Measurements from ENCODE around the gene BBIP1.
A peak's percentile ranks its signal among the peaks of the same experiment; 100 is the strongest.

The BBIP1 gene

DNA sequence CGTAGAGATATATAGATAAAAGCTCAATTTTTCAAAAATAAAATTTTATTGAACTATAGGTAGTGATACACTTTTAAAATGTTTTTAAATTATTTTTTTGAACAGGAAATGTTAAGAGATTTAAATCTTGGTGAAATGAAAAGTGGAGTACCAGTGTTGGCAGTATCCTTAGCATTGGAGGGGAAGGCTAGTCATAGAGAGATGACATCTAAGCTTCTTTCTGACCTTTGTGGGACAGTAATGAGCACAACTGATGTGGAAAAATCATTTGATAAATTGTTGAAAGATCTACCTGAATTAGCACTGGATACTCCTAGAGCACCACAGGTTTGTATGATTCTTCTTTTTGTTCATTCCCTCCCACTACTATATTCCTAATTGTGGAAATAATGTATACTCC lies 31.4 kb downstream of the BBIP1 start:
- Histone ChIP-seq H3K4me1 (ENCODE audit: insufficient read depth, low read length) (no peaks in the 10 kb centered on the region), H3K9me3 (ENCODE audit: low read length) (no peaks in the 10 kb centered on the region), H2AFZ (ENCODE audit: low read depth, low read length) (no peak overlapping the region), H3K4me3 (ENCODE audit: low read length) (no peak overlapping the region), H3K27me3 (ENCODE audit: insufficient read depth, low read length) (no peaks in the 10 kb centered on the region), H3K36me3 (ENCODE audit: insufficient read depth, low read length) (peaks cover 66% of the 10 kb centered on the region)

DNA sequence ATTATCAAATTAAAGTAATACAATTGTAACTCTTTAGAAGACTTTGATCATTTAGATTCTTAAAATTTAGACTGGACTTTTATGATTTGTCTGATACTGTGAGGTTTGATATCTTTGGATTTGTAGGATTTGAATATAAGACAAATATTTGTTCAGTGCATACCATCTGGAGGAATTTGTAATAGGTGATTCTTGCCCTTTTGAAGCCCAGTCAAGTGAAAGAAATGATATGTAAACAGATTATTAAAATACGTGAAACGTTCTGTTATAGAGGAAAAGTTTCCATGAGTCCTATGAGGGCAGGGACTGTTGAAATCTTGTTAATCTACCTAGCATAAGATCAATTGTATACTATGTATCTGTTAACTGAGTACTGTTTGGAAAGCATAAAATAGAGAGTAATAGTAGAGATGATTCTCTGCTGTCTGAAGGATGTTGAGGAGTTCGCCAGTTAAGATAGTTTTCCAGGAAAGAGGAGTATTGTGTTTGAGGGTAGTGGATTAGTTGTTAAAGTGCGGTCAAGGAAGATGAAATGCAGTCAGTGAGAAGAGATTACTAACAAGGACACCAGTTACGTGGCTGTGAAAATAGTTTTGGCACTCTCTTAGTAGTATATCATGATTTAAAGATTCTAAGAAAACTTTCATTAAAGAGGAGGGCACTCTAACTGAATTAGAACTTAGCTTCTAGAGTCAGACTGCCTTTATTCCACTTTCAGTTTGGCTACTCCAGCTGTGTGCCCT lies 32.9 kb downstream of the BBIP1 start:
- Histone ChIP-seq H3K36me3 (ENCODE audit: insufficient read depth, low read length) (peaks cover 72% of the 10 kb centered on the region), H3K27me3 (ENCODE audit: insufficient read depth, low read length) (no peaks in the 10 kb centered on the region), H2AFZ (ENCODE audit: low read depth, low read length) (no peak overlapping the region), H3K4me3 (ENCODE audit: low read length) (no peak overlapping the region), H3K4me1 (ENCODE audit: insufficient read depth, low read length) (no peaks in the 10 kb centered on the region), H3K9me3 (ENCODE audit: low read length) (no peaks in the 10 kb centered on the region)

DNA sequence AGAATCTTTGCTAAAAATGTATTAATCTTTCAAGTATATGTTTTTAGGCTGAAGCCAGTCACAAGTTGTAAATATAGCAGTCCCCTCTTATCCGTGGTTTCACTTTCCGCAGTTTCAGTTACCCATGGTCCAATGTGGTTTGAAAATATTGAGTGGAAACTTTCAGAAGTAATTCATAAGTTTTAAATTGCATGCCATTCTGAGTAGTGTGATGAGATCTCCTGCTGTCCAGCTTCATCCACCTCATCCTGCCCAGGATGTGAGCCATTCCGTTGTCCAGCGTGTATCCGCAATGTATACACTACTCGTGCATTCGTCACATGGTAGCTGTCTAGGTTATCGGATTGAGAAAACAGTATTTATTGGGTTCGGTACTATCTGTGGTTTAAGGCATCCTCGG lies 35.1 kb downstream of the BBIP1 start:
- Histone ChIP-seq H3K9me3 (ENCODE audit: low read length) (no peaks in the 10 kb centered on the region), H3K27me3 (ENCODE audit: insufficient read depth, low read length) (no peaks in the 10 kb centered on the region), H3K4me1 (ENCODE audit: insufficient read depth, low read length) (no peaks in the 10 kb centered on the region), H2AFZ (ENCODE audit: low read depth, low read length) (no peak overlapping the region), H3K4me3 (ENCODE audit: low read length) (no peak overlapping the region), H3K36me3 (ENCODE audit: insufficient read depth, low read length) (peaks cover 65% of the 10 kb centered on the region)

DNA sequence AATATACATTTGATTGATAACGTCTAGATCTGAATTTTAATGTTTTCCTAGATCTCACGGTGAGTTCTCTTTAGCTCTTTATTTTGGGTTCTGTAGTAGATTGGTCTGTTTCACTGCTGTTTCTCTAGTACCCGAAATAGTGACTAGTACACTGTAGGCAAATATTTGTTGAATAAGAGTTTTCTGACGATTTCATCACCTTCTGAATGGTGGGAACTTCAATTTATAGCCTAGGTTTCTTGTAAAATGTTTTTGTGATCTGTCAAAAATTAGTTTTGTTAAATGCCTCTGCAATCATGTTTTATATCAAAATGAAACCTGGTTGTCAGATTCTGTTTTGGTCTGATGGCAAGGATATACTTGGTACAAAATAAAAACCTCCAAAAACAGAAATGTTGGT lies 37.1 kb downstream of the BBIP1 start:
- Histone ChIP-seq H3K36me3 (ENCODE audit: insufficient read depth, low read length) (peaks cover 70% of the 10 kb centered on the region), H3K4me1 (ENCODE audit: insufficient read depth, low read length) (no peaks in the 10 kb centered on the region), H3K4me3 (ENCODE audit: low read length) (no peak overlapping the region), H2AFZ (ENCODE audit: low read depth, low read length) (no peak overlapping the region), H3K9me3 (ENCODE audit: low read length) (no peaks in the 10 kb centered on the region), H3K27me3 (ENCODE audit: insufficient read depth, low read length) (no peaks in the 10 kb centered on the region)

GRCh38 chr10:110881247-110881646 lies 37.7 kb downstream of the BBIP1 start:
- H3K27me3 ChIP-seq (ENCODE audit: insufficient read depth, low read length), result no peaks in the 10 kb centered on the region
- peaks cover 69% of the 10 kb centered on the region for H3K36me3 ChIP-seq (ENCODE audit: insufficient read depth, low read length)
- H3K4me1 ChIP-seq (ENCODE audit: insufficient read depth, low read length), result no peaks in the 10 kb centered on the region
- no peak overlapping the region for H2AFZ ChIP-seq (ENCODE audit: low read depth, low read length)
- H3K9me3 ChIP-seq (ENCODE audit: low read length), result no peaks in the 10 kb centered on the region
- no peak overlapping the region for H3K4me3 ChIP-seq (ENCODE audit: low read length)

DNA sequence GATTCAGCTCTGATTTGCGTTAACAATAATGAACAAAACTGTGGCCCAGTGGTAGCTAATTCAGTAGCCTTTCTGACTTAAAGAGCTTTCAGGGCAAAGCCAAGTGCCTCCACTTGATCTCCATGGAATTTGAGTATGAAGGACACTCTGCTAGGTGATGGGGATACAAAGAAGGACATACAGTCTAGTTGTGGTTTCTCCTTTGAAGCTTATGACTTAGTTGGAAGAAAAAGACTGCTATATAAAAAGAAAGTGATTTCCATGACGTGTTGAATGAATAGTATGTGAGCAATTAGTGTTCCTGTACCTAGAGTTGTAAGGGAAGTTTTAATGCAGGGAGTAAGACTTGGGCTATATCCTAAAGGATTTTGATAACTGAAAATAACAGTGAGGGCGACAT lies 39.0 kb downstream of the BBIP1 start:
- Histone ChIP-seq H3K4me1 (ENCODE audit: insufficient read depth, low read length) (peaks cover 6% of the 10 kb centered on the region), H2AFZ (ENCODE audit: low read depth, low read length) (no peak overlapping the region), H3K4me3 (ENCODE audit: low read length) (no peak overlapping the region), H3K36me3 (ENCODE audit: insufficient read depth, low read length) (peaks cover 70% of the 10 kb centered on the region), H3K9me3 (ENCODE audit: low read length) (no peaks in the 10 kb centered on the region), H3K27me3 (ENCODE audit: insufficient read depth, low read length) (no peaks in the 10 kb centered on the region)

DNA sequence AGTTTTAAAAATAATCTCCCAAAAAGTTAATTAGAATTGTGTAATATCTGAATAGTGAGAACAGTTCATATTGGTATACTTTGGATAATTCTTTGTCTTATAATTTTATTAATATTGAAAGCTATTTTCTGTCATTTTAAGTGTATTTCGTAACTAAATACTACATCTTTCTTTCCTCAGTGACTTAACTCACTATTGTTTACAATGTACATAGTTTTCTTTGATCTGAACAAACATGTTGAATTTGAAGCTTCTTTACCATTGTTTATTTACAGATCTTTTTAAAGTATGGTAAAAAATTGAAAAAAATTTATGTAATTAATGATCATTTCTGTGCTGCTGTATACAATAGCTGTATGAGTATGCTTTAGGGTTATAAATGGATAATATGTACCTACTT lies 42.2 kb downstream of the BBIP1 start:
- no peaks in the 10 kb centered on the region for H3K27me3 ChIP-seq (ENCODE audit: insufficient read depth, low read length)
- H3K36me3 ChIP-seq (ENCODE audit: insufficient read depth, low read length), result peaks cover 42% of the 10 kb centered on the region
- H3K4me3 ChIP-seq (ENCODE audit: low read length), result no peak overlapping the region
- peaks cover 18% of the 10 kb centered on the region for H3K4me1 ChIP-seq (ENCODE audit: insufficient read depth, low read length)
- H2AFZ ChIP-seq (ENCODE audit: low read depth, low read length), result no peak overlapping the region
- H3K9me3 ChIP-seq (ENCODE audit: low read length), result no peaks in the 10 kb centered on the region

- Histone ChIP-seq H3K36me3 (ENCODE audit: insufficient read depth, low read length) (peaks cover 35% of the 10 kb centered on the region), H3K4me3 (ENCODE audit: low read length) (no peak overlapping the region), H3K9me3 (ENCODE audit: low read length) (no peaks in the 10 kb centered on the region), H3K4me1 (ENCODE audit: insufficient read depth, low read length) (peaks cover 22% of the 10 kb centered on the region), H2AFZ (ENCODE audit: low read depth, low read length) (no peak overlapping the region), H3K27me3 (ENCODE audit: insufficient read depth, low read length) (no peaks in the 10 kb centered on the region)
Measured at GRCh38 chr10:110876000-110876399, 43.0 kb downstream of the BBIP1 start.

GRCh38 chr10:110873951-110874350 lies 45.0 kb downstream of the BBIP1 start:
- H3K9me3 ChIP-seq (ENCODE audit: low read length), result no peaks in the 10 kb centered on the region
- H2AFZ ChIP-seq (ENCODE audit: low read depth, low read length), result no peak overlapping the region
- peak overlapping the region; percentile 99 for H3K4me3 ChIP-seq (ENCODE audit: low read length)
- H3K4me1 ChIP-seq (ENCODE audit: insufficient read depth, low read length), result peaks cover 28% of the 10 kb centered on the region
- peaks cover 23% of the 10 kb centered on the region for H3K36me3 ChIP-seq (ENCODE audit: insufficient read depth, low read length)
- no peaks in the 10 kb centered on the region for H3K27me3 ChIP-seq (ENCODE audit: insufficient read depth, low read length)

DNA sequence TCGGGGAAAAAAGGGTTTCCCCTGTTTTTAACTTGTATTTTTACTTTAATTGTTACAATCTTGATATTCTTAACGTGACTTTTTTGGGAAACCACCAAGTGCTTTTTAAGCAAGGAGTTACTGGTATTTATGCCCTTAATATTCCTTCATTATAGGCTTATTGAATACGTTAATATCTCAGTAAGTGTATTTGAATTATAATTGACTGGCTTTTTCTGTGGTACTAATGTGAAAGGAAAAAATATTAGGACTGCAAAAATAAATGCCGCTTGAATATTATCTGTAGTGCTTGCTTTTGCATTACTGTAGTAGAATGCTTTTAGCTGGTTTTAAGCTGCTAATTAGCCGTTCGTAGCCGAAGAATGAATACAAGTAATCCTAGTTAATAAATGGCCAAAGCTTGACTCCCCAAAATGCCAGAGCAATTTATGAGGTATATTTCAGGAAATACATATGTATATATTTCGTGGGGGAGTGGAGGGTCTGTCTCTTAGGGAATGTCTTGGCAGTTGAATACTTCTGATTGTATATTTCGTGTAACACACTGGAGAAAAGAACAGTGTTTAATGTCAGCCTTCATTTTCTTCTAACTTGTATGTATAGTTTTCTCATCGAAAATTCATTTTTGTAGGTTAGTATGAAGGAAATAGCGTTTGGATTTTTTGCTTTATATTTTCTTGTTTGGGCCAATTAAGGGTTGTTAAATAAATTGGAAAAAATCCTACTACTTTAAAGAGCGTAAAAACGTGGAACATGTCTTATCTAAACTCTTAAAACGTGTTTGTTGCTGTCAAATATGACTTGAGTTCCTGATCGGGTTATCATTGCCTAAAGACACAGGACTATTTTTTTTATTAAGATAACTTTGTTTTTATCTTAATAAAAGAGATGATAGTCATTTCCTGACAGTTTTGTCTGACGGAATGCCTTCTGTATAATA lies 45.7 kb downstream of the BBIP1 start:
- no peaks in the 10 kb centered on the region for H3K9me3 ChIP-seq (ENCODE audit: low read length)
- H3K4me1 ChIP-seq (ENCODE audit: insufficient read depth, low read length), result peaks cover 28% of the 10 kb centered on the region
- H3K4me3 ChIP-seq (ENCODE audit: low read length), result peak overlapping the region; percentile 99
- H3K36me3 ChIP-seq (ENCODE audit: insufficient read depth, low read length), result peaks cover 16% of the 10 kb centered on the region
- H3K27me3 ChIP-seq (ENCODE audit: insufficient read depth, low read length), result no peaks in the 10 kb centered on the region
- no peak overlapping the region for H2AFZ ChIP-seq (ENCODE audit: low read depth, low read length)

DNA sequence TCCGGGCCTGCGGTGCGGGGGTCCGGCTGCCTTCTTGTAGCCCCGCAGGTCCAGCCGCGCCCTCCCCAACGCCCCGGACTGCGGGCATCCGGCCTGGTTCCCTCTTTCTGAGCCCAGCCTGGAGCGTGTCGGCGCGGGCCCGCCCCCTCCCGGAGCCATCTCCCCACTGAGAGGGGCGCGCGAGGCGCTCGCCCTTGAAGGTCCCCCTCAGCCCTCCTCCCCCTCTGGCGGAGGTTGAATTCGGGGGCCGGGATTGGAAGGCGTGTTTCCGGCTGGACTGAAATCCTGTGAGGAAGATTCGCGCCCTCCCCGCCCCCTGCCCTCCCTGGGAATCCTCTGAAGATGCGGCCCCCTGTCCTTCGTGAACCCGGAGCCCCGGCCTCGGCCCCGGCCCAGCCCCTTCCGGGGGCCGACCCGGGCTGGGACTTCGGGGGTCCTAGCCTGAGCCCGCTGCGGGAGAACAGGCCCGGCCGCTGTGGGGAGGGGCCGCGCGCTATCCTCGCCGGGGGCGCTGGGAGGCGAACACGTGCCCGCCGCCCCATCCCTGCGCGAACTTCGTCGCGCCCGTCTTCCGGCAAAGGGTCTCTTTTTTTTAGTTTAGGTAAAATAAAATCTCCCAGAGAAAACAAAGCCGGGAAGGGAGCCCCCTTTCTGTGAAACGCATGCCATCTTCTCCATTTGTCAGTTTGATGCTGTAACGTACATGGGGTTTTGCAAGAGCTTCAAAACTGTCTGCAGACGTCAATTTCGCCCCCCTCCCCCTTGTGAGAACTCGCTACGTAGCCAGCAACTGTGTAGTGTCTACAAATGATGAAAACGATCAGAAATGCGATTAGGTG lies 46.6 kb downstream of the BBIP1 start:
- H3K9me3 ChIP-seq (ENCODE audit: low read length), result no peaks in the 10 kb centered on the region
- peaks cover 28% of the 10 kb centered on the region for H3K4me1 ChIP-seq (ENCODE audit: insufficient read depth, low read length)
- H3K4me3 ChIP-seq (ENCODE audit: low read length), result peak overlapping the region; percentile 99
- H3K36me3 ChIP-seq (ENCODE audit: insufficient read depth, low read length), result peaks cover 7% of the 10 kb centered on the region
- H3K27me3 ChIP-seq (ENCODE audit: insufficient read depth, low read length), result no peaks in the 10 kb centered on the region
- H2AFZ ChIP-seq (ENCODE audit: low read depth, low read length), result peak overlapping the region; percentile 29

- peaks cover 28% of the 10 kb centered on the region for H3K4me1 ChIP-seq (ENCODE audit: insufficient read depth, low read length)
- no peaks in the 10 kb centered on the region for H3K27me3 ChIP-seq (ENCODE audit: insufficient read depth, low read length)
- H3K4me3 ChIP-seq (ENCODE audit: low read length), result peak within 1 kb of the TSS; percentile 99
- peaks cover 7% of the 10 kb centered on the region for H3K36me3 ChIP-seq (ENCODE audit: insufficient read depth, low read length)
- peak within 1 kb of the TSS; percentile 29 for H2AFZ ChIP-seq (ENCODE audit: low read depth, low read length)
- no peaks in the 10 kb centered on the region for H3K9me3 ChIP-seq (ENCODE audit: low read length)
Measured at GRCh38 chr10:110871298-110872084, 47.5 kb downstream of the BBIP1 start, which contains the start of gene PDCD4. Gene PDCD4 (plus strand): TSS chr10:110871928. CDS start chr10:110876028, 4,100 bp downstream.
